HG03280 (cell line): ENCODE measurements around the gene CYB5A.
"Not testable (repeated sequence)": the region's sequence is repeated elsewhere in the genome, so short reads cannot be mapped to it uniquely, and the experiment has no call there.

ENCODE experiments used
- ATAC-seq: cut with Tn5 transposase; IDR thresholded peaks from one replicate; pipeline ENCODE4 v1.9.1; 2021; ENCODE audit warnings: mild to moderate bottlenecking, moderate library complexity; ENCODE audit not compliant: unreplicated experiment

The CYB5A gene, protein sequence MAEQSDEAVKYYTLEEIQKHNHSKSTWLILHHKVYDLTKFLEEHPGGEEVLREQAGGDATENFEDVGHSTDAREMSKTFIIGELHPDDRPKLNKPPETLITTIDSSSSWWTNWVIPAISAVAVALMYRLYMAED

DNA sequence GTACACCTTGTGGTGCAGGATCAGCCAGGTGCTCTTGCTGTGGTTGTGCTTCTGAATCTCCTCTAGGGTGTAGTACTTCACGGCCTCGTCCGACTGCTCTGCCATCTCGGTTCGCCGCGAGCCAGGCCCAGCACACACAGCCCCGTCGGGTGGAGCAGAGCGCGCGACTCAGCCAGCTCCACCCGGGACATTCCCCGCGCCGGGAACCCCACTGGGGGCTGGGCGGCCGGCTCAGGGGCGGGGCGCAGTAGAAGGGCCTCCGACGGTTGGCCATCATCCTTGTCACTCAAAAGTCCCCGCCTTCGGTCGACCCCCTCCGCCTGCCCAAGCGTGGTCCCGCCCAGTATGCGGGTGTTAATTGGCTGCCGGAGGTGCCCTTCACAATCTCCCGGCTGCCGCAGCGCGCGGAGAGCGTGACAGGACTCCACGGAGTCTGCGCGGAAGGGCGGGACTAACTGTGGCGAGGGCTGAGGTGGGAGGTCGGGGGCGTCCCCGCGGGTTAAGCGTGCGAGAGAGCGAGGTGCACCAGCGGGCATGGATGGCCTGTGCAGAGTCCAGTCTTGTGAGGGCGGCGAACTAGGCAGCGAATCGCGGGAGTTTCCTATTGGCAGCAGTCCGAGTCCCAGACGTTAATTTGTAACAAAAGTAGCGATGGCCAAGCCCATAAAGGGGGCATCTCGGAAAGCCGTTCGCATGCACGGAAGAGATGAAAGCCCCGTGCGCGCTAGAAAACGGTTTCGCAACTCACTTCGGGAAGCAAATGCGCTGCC, at the start of gene CYB5A:
CYB5A (minus strand) TSS at position 193 of the 770 bp plus-strand sequence; CDS start at position 105, 88 bp downstream.
- peak; percentile 100 for ATAC-seq

DNA sequence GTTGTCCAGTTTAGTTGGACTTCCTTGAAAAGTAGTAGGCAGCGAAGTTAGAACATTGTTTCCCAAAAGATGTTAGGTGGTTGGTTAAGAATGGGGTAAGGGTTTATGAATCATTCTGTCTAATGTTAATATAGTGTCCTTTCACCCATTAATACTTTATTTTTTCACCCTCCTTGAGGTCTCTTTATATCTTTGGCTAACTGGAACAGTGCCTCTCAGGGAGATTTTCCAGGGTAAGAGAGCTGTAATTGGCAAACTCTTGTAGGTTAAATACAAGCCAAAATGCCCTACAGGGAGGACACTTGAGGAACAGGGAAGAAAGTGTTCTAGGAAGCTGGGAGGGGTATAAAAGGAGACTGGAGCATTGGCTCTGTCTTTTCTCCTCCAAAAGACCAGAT, 46.1 kb upstream of the CYB5A start:
- no peak for ATAC-seq

DNA sequence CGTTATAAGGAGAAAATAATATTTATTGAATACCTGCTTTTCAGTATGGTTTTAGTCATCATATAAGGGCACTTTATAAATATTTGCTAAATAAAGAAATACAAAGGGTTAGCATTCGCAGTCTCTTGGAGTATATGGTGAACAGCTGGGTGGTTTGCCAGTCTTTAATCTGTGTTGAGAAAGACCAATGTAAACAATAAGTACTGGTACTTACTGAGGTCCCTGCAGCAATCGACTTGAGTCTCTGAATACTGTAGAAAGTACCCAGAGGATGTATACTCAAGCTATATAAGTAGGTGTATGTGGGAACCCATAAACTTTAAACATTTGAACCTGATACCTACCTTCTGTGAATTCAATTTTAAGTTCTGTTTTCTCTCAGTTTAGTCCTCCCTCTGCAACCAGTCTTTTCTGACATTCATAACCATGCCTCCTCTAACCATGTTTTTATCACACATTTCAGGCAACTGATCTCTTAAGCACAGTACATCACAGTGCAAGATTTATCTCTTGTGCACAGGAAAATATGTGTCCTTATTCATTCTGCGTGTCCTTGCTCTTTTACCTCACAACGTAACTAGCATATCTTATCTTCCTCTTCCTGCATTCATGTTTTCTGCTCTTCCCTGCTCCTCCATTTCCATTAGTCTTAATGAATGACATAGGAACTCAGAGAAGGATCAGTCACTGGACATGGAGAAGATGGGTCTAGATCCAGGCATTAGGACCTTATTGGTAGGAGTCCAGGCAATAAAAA, 45.6 kb upstream of the CYB5A start:
- no peak for ATAC-seq

DNA sequence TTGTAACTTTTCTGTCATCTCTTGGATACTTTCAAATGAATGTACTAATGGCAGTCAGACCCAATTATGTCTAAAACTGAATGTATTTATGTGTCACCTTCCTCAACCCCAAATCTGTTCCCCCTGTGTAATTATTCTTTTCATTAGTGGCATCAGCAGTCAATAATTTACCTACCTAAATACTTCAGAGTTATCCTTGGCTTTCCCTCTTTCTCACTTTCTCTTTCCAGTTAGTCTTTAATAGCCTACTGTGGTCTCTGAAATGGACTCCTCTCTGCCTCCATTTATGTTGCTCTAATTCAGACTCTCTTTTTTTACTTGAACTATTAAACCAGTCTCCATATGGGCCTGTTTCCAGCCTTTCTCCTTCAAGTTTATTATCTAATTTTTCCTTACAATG, 44.9 kb upstream of the CYB5A start:
- no peak for ATAC-seq

DNA sequence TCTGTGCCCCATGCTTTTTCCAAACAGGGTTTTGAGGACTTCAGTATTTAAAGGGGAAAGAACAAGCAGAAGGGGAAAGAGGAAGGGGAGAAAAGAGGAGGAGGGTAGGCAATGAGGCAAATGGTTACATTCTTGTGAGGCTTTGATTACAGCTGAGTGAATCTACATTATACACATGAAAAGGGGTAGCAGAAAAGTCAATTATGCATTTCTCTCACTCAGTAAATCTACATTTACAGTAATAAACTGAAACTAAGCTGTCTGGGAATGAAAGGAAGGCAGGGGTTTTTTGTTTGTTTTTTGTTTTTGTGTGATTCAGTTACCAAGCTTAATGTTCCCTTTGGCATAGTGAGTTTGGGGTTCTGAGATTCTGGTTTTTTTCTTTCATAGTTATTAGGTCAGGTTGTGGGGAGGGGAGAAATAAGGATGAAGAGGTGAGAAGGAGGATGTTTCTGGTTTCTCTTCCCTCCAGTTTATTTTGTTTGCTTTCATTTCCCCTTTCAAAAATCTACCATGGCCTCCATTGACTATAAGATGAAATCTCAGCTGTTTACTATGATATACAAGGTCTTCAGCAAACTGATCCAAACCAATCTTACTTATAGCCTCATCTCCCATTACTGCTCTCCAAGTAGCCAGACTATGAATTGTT, 42.6 kb upstream of the CYB5A start:
- ATAC-seq: no peak

DNA sequence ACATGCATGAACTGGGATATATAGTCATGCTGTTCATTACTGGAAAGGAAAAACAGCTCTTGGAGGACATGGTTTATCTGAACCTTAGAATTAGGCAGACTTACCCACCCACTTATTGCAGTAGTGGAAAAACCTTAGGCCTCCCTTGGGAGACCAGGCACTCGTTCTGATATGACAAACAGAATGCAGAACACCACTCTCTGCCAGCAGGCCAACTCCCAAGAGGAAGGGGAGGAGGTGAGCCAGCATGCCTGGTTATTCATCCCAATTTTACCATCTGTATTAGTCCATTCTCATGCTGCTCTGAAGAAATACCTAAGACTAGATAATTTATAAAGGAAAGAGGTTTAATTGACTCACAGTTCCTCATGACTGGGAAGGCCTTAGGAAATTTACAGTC, 41.3 kb upstream of the CYB5A start:
- no peak for ATAC-seq

DNA sequence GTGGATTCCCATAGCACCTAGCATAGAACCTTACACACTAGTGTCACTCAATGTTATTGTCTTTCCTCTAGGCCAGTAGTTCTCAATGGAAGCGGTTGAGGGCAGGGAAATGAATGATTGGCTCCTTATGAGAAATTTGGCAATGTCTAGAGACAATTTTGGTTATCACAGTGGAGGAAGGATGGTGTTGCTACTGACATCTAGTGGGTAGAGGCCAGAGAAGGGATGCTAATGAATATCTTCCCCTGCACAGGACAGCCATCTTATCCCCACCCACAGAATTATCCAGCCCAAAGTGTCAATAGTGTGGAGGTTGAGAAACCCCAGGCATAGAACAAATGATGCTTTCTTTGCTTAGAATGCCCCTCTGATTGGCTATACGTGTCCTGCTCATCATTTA, 39.6 kb upstream of the CYB5A start:
- ATAC-seq: no peak

DNA sequence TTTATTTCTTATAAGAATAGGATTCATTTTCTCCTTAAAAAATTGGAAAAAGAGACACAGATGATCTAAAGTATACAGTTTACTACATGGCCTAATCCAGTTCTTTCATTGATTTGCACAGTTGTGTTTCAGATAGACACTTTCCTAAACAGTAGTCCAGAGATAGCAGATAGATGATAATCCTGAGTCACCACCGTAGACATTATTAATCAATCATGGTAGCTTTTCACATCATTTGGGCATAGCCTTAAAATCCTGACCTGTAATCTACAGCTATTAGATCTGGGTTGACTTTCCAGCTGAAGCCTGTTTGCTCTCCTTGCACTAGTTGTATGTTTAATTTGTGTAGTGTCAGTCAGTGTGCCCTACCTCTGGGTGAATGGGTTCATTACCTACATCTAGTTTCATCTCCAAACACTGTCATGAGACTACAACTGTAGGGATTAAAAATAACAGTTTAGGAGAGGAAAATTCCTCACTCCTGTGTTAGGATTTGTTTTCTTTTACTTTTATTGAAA, 38.0 kb upstream of the CYB5A start:
- ATAC-seq: no peak

DNA sequence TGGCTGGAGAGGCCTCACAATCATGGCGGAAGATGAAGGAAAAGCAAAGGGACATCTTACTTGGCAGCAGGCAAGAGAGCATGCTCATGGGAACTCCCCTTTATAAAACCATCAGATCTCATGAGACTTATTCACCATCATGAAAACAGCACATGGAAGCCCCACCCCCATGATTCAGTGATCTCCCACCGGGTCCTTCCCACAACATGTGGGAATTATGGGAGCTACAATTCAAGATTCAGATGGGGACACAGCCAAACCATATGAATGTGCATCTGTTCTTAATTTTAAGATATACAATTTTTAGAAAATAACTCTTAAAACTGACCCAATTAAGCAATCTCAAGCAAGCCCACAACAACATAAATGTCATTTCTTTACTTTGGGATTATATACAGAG, 36.4 kb upstream of the CYB5A start:
- ATAC-seq: no peak

DNA sequence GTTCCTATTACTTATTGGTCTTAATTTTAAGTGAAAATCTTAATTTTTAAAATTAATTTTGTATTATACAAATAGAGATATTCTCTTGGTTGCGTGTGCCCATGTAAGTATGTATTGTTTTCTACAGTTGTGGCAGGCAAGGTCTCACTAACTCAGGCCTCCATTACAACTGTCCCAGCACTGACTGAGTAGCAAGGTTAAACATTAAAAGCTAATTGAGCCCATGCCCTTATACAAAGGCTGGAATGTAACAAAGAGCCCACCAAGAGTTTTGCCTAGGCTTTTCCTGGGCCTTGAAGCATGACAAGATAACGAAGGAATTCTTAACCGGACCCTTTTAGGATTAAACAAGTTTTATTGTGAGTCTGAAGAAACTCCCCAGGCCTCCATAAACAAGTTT, 35.0 kb upstream of the CYB5A start:
- ATAC-seq: not testable (repeated sequence)

DNA sequence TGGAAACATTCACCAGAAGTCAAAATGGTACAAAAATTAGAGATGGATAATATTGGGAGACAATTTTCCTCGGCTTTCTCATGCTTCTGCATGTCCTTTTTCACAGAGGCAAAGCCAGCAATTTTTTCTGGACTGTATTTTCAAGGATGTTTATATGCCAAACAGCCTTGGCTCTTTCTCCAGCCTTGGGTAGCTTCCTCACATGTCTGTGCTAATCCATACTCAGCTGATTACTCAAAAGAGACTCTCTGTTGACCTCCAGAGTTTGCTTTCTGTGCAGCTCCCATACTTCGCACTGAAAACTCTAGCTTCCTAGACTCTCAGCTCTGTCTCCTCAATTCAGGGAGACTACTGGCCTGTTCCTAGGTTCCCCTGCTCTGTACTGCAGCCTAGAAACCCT, 34.5 kb upstream of the CYB5A start:
- no peak for ATAC-seq

DNA sequence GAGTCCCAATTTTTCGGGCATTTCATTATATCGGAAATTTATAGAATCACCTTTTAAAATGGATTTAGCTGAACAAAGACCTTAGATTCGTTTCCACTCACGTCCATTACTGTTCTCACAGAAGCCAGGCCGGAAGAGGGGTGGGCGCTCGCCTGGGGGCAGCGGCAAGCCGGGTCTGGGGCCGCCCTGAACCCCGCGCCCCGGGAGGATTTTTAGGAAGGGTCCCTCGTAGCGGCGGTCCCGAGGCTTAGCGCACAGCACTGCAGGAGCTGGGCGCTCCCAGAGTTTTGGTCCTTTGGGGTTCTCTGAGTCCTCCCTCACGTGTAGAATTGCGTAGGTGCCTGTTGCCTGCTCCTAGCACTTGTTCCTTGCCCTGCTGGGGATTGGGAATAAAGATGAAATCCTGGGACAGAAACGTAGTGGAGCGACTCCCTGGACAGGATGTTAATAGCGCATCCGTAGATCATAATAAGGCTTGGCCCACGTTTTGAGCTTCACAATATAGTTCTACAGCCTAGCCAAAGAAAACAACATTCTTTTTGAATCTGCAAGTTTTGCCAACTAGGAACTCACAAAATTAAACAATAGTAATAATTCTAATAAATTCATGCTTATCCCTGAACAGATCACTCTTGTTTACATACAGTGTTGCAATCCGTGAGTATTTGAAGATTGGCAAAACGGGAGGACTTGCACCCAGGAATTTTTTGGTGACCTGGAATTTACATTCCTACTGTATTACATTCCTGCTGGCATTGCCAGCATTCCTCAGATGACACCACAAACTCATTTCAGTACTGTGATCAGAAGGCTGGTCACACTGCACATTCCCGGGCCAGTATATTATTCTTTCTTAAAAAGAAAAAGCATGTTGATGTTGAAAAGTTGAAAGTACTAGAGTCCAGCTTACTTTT, 24.8 kb upstream of the CYB5A start:
- ATAC-seq: no peak

DNA sequence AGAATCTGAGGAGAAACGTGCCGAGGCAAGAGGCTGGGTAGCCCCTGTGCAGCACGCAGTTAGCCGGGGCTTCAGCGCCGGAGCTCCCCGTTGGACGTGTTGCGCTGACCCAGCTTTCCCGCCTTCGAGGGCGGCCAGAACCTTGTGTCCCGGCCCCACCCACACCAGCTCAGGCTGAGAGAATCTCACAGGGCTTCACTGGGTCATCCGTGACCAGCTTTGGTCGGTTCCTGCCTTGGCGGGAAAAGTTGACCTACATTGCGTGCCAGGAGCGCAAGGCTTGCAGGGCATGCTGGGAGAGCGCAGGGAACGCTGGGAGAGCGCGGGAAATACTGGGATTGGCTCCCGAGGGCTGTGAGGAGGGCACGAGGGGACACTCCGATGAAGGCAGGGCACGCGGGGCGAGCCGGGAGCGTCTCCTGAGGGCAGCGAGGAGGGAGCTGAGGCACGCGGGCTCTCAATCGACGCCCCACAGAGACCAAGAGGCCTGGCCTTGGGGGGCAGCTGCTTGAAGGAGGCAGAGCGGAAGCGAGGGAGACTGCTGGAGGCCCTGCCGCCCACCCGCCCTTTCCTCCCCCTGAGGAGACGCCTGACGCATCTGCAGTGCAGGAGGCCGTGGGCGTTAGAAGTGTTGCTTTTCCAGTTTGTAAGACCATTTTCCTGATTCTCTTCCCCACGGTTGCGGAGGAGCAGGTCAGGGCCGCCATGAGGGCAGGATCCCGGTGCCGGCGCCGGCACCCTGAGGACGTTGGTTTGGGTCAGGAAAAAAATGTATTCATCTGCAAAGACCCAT, 23.9 kb upstream of the CYB5A start, which contains the start of gene C18orf63:
C18orf63 (plus strand) TSS at position 376 of the 793 bp plus-strand sequence. CDS start 2,027 bp downstream, outside the sequence.
- ATAC-seq: no peak

DNA sequence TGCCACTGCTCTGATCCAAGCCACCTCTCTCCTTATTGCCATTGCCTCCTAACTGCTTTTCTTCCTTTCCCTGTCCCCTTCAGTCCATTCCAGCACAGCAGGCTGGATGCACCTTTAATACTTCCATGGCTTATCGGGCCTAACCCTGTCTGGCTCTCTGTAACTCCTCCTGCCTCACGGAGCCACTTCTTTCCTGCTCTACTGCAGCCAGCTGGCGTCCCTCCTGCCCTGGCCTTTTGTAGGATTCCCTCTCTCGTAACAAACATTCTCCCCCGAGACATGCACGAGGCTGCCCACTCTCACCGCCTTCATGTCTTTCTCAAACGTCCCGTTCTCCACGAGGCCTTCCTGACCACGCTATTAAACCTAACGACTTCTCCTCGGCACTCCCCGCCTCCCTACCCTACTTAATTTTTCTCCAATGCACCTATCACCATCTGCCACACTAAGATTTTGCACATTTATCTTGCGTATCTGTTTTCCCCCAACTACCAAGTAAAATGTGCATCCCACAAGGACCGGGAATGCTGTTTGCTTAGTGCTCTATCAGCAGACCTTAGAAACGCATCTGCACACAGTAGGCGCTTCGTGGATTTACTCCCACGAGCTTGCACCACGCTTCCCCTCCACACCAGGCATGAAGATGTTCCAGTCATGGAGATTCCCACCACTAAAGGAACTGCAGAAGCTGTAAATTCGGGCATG, 23.1 kb upstream of the CYB5A start:
- no peak for ATAC-seq

DNA sequence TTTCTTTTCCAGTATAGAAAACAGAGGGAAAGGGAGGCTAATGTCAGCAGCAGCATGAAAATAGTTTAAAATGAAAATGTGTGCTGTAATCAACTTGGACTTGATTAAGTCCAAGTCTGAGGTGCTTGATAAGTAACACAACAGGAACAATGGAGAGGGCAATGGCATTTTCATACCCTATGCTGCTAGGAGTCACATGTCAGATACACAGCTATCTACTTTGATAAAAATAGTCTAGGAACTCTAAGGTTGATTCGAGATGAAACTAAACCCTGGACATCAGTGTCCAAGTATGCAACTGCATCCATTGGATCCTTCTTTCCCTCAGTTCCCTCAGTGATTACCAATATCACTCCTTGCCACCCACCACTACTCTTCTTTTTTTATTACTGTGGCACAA, 19.2 kb upstream of the CYB5A start:
- no peak for ATAC-seq

DNA sequence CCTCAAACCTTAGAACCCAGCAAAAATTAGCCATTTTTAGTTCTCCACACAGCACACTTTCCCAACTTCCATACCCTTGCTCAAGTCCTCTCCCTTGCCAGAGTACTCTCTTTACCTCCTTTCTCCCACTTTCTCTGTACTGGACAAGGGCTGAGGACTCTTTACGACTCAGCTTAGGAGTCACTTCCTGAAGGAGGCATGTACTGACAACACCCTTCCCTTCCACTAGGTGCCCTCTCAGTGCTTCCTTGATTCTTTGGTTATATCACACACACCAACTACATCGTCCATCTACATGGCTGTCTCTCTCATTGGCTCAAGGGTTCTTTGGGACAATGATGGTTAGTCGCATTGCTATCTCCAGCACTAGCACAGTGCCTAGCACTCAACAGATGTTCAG, 18.6 kb upstream of the CYB5A start:
- peak; percentile 97 for ATAC-seq

DNA sequence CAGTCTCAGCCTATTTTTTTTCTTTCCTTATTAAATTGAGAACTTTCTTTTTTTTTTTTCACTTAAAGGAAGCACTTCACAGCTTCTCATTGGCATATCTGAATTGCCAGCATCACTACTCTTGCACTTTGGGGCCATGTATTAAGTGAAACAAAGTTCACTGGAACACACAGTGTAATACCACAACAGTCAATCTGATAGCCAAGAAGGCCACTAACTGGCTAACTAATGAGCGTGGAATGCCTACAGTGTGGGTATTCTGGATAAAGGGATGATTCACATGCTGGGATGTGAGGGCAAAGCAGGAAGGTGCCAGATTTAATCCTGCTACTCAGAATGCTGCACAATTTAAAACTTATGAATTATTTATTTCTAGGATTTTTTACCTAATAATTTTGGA, 12.2 kb upstream of the CYB5A start:
- ATAC-seq: no peak

DNA sequence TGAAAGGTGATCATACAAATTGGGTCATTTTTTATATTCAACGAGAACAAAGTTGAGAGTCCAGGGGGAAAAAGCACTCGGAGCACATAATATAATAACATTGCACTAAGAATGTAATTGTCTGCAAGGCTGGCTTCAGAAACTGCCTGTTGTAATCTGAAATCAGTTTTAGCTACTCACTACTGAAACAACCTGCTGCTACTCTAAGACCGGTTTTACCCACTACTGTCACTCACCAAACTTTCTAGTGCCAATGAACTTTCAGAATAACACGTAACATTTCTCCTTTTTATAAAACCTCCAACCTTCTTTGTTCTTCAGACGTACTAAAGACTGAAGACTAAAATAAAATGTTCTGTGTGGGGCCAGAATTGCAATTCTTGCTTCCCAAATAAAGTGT, 11.5 kb upstream of the CYB5A start:
- no peak for ATAC-seq

DNA sequence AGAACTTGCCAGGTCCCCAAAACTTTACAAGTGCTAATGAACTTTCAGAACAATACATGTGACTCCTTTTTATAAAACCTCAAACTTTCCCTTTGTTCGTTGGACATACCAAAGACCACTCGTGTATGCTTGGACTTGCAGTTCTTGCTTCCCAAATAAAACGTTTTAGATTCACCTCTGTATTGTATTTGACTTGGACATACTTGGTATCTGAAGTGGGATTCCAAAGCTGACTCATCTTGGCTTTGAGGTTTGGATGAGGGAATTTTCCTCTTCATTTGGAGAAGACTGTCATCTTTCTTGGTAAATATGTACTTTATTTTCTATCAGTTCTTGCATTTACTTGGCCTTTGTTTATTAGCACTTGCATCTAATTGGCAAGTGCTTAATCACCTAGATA, 8.0 kb upstream of the CYB5A start:
- ATAC-seq: no peak
